Inferior parietal cortex (tissue), 1 donor: ENCODE results near the gene ENPP1.
"Not testable (repeated sequence)": the region's sequence is repeated elsewhere in the genome, so short reads cannot be mapped to it uniquely, and the experiment has no call there.

Experiments
- DNase-seq: peaks from one replicate; pipeline ENCODE4 v3.0.0-alpha.2; 2016; ENCODE audit errors: extremely low spot score

ENPP1 gene

GRCh38 chr6:131876545-131876944 is 68.7 kb downstream of the ENPP1 start:
- DNase-seq, result no peak

- DNase-seq, result no peak
Observed at GRCh38 chr6:131877999-131878789, 70.4 kb downstream of the ENPP1 start.

- DNase-seq, result no peak
Observed at GRCh38 chr6:131883016-131883415, 75.2 kb downstream of the ENPP1 start.

- DNase-seq, result no peak
Observed at GRCh38 chr6:131885237-131885636, 77.4 kb downstream of the ENPP1 start.

- DNase-seq, result no peak
Observed at GRCh38 chr6:131886517-131886916, 78.7 kb downstream of the ENPP1 start.

- DNase-seq, result no peak
Observed at GRCh38 chr6:131890091-131890490, 82.3 kb downstream of the ENPP1 start.

- DNase-seq, result no peak
Observed at GRCh38 chr6:131893198-131893597, 85.4 kb downstream of the ENPP1 start.

- DNase-seq, result no peak
Observed at GRCh38 chr6:131894493-131895424, 86.9 kb downstream of the ENPP1 start.

GRCh38 chr6:131897050-131897435 is 89.2 kb downstream of the ENPP1 start:
- no peak for DNase-seq

- no peak for DNase-seq
Observed at GRCh38 chr6:131897621-131898020, 89.8 kb downstream of the ENPP1 start.

- no peak for DNase-seq
Observed at GRCh38 chr6:131898718-131899117, 90.9 kb downstream of the ENPP1 start.

GRCh38 chr6:131900231-131900630 is 92.4 kb downstream of the ENPP1 start:
- DNase-seq, result no peak

GRCh38 chr6:131901326-131901873 is 93.6 kb downstream of the ENPP1 start:
- not testable (repeated sequence) for DNase-seq

- not testable (repeated sequence) for DNase-seq
Observed at GRCh38 chr6:131903734-131904133, 95.9 kb downstream of the ENPP1 start.

- not testable (repeated sequence) for DNase-seq
Observed at GRCh38 chr6:131908787-131909186, 101.0 kb downstream of the ENPP1 start.

- DNase-seq, result peak; percentile 96
Observed at GRCh38 chr6:131909408-131910218, 101.8 kb downstream of the ENPP1 start.

GRCh38 chr6:131910219-131910589 is 102.4 kb downstream of the ENPP1 start:
- DNase-seq, result no peak

- no peak for DNase-seq
Observed at GRCh38 chr6:131910956-131911355, 103.1 kb downstream of the ENPP1 start.

- no peak for DNase-seq
Observed at GRCh38 chr6:131911951-131912350, 104.1 kb downstream of the ENPP1 start.

GRCh38 chr6:131914234-131914633 is 106.4 kb downstream of the ENPP1 start:
- no peak for DNase-seq

- DNase-seq, result peak; percentile 90
Observed at GRCh38 chr6:131914967-131915751, 107.3 kb downstream of the ENPP1 start.
